Measurements from ENCODE around the gene CCDC186. TPM values are rescaled to one million over a fixed set of nuclear protein-coding genes. Genes with fewer than 3 reads are reported as not detected.

The CCDC186 gene
- total RNA-seq, 4 donors from 2014 or later = 43.3 to 49.7 (median 46.6) TPM

GRCh38 chr10:114110174-114110972 is 63.6 kb downstream of the CCDC186 start:
- TF ChIP-seq POLR2A (IDR thresholded peaks at IDR 0.05) = no peak
- TF ChIP-seq, protein P1, sequence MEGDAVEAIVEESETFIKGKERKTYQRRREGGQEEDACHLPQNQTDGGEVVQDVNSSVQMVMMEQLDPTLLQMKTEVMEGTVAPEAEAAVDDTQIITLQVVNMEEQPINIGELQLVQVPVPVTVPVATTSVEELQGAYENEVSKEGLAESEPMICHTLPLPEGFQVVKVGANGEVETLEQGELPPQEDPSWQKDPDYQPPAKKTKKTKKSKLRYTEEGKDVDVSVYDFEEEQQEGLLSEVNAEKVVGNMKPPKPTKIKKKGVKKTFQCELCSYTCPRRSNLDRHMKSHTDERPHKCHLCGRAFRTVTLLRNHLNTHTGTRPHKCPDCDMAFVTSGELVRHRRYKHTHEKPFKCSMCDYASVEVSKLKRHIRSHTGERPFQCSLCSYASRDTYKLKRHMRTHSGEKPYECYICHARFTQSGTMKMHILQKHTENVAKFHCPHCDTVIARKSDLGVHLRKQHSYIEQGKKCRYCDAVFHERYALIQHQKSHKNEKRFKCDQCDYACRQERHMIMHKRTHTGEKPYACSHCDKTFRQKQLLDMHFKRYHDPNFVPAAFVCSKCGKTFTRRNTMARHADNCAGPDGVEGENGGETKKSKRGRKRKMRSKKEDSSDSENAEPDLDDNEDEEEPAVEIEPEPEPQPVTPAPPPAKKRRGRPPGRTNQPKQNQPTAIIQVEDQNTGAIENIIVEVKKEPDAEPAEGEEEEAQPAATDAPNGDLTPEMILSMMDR (IDR thresholded peaks at IDR 0.05) = peak in 1 of 6 experiments; percentile 26
- no peaks in the 10 kb centered on the region for H3K27me3 ChIP-seq
- H3K36me3 ChIP-seq = no peaks in the 10 kb centered on the region
- H3K27ac ChIP-seq = no peak overlapping the region
- no peaks in the 10 kb centered on the region for H3K4me1 ChIP-seq
- intact Hi-C loops (cut with DNase I) = no loop called here
- H3K4me3 ChIP-seq (replicated peaks in 1 of 3) = no peak overlapping the region
- H3K9me3 ChIP-seq = no peaks in the 10 kb centered on the region
- DNase-seq = no peak
- 64 to 67% methylated on average over 5 of the region's 5 CpGs for WGBS, 2 donors

DNA sequence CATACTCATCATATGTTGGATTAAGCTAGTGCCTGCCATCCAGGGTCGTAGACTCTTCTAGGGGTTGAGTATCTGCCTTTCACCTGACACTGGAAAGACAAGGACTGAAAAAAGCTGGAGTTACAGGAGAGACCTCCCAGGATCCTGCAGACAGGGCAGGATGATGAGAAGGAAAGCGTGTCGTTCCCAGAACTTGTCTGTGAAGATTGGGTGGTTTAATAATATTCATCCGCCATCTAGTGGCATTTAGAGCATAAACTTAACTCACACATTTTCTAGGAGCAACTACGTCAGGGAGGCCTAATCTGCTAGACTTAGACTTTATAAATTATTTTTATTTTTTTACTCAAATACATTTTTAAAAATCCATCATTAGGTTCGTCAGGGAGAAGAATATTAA is 70.7 kb downstream of the CCDC186 start:
- Histone ChIP-seq H3K9me3 (no peaks in the 10 kb centered on the region), H3K27ac (no peak overlapping the region), H3K4me1 (peaks cover 5 to 11% of the 10 kb centered on the region in 2 donors), H3K4me3 (replicated peaks in 1 of 3) (no peak overlapping the region), H3K36me3 (no peaks in the 10 kb centered on the region), H3K27me3 (no peaks in the 10 kb centered on the region)
- intact Hi-C loops (cut with DNase I) = loop anchor here (2.0 kb wide), 1 partner anchor 302 kb away; no protein-coding TSS in a partner anchor
- no peak for DNase-seq
- TF ChIP-seq, protein P1 (IDR thresholded peaks at IDR 0.05) = peak in 4 of 6 experiments; percentile 54 to 77 (median 61)
- TF ChIP-seq POLR2A (IDR thresholded peaks at IDR 0.05) = no peak
- 16 to 18% methylated on average over 6 of the region's 6 CpGs for WGBS, 2 donors

GRCh38 chr10:114102256-114102655 is 71.7 kb downstream of the CCDC186 start:
- WGBS, 2 donors = 50 to 53% methylated on average over 2 of the region's 2 CpGs
- DNase-seq = no peak
- Histone ChIP-seq H3K27me3 (no peaks in the 10 kb centered on the region), H3K4me1 (peaks cover 5 to 11% of the 10 kb centered on the region in 2 donors), H3K36me3 (no peaks in the 10 kb centered on the region), H3K27ac (no peak overlapping the region), H3K4me3 (replicated peaks in 1 of 3) (no peak overlapping the region), H3K9me3 (no peaks in the 10 kb centered on the region)
- TF ChIP-seq, protein P1 (IDR thresholded peaks at IDR 0.05) = no peak
- TF ChIP-seq POLR2A (IDR thresholded peaks at IDR 0.05) = no peak
- intact Hi-C loops (cut with DNase I) = loop anchor here (2.0 kb wide), 1 partner anchor 301 kb away; no protein-coding TSS in a partner anchor

- Histone ChIP-seq H3K36me3 (no peaks in the 10 kb centered on the region), H3K27me3 (no peaks in the 10 kb centered on the region), H3K4me1 (peaks cover 5 to 11% of the 10 kb centered on the region in 2 donors), H3K9me3 (no peaks in the 10 kb centered on the region), H3K27ac (no peak overlapping the region), H3K4me3 (replicated peaks in 1 of 3) (peak overlapping the region in 1 of 3 donors; percentile 23)
- DNase-seq = peak; percentile 15 to 30
- WGBS, 2 donors = 12 to 13% methylated on average over 36 to 46 of the region's 47 CpGs
- TF ChIP-seq, protein P1 (IDR thresholded peaks at IDR 0.05) = no peak
- no peak for TF ChIP-seq POLR2A (IDR thresholded peaks at IDR 0.05)
- intact Hi-C loops (cut with DNase I) = no loop called here
Observed at GRCh38 chr10:114100848-114101741, 72.9 kb downstream of the CCDC186 start.
